HG03565 (cell line): Measurements from ENCODE around the gene C11orf21.
"Not testable (repeated sequence)": the region's sequence is repeated elsewhere in the genome, so short reads cannot be mapped to it uniquely, and the experiment has no call there.

Experiments
- ATAC-seq: cut with Tn5 transposase; IDR thresholded peaks from one replicate; pipeline ENCODE4 v1.9.1; 2021; ENCODE audit warnings: mild to moderate bottlenecking, moderate library complexity; ENCODE audit not compliant: unreplicated experiment

C11orf21 gene

GRCh38 chr11:2298131-2298794 lies 3.5 kb downstream of the C11orf21 start:
- ATAC-seq: no peak

GRCh38 chr11:2297623-2298030 lies 4.1 kb downstream of the C11orf21 start:
- ATAC-seq: no peak

- ATAC-seq: no peak
Measured at GRCh38 chr11:2296913-2297622, 4.7 kb downstream of the C11orf21 start.

DNA sequence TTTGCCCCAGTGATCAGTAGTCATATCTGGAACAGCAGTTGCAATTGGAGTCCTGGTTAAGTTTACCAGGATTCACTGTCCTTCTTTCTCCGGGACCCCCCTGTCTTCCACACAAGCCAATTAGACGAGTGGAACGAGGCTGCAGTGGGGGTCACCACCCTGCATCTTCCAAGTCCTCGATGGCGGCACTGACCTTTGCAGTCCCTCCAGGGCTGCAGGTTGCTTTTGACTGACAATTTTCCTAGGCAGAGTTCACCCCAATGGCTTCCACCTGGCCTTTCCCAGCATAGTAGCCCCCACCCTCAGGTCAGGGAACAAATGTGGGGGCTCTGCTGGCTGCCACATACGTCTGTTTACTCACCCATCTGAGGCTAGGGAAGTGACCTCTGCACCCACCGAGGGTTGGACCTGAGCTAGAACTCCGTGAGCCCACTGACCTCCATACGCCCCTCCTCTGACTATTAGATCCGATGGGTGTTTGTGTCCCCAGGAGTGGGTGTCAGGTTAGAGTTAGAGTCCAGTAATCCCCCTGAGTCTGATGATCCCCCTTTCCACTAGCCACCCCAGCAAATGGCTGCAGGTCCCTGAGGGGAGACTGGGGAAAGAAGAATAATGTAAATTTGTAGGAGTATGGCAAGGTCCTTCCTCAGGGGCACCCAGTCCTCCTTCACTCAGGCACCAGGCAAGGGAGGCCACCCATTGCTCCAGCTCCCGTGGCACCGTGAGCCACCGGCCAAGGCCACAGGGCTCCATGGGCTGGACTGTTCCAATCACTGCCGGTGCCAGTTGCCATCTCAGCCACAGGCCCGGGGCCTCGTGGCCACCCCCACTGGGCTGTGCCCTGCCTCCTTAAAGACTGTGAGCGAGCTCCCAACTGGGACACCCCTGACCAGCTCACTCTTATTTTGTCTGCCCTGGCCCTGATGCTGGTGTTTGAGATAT lies 5.5 kb downstream of the C11orf21 start:
- no peak for ATAC-seq

DNA sequence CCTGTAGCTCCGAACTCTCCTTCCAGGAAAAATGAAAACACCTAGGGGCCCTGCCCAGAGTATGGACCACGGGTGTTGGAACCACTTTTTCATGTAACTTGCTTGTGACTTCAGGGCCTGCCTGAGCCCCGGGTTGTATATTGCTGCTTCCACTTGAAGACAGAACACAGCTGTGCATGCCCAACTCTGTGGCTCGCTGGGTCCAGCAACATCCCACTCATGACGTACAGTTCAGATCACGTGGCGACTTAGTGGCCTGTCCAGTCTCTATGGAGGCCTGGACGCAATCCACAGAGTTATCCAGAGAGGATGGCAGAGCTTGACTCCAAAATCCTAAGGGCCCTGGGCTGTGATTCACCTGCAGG lies 6.8 kb downstream of the C11orf21 start:
- no peak for ATAC-seq

DNA sequence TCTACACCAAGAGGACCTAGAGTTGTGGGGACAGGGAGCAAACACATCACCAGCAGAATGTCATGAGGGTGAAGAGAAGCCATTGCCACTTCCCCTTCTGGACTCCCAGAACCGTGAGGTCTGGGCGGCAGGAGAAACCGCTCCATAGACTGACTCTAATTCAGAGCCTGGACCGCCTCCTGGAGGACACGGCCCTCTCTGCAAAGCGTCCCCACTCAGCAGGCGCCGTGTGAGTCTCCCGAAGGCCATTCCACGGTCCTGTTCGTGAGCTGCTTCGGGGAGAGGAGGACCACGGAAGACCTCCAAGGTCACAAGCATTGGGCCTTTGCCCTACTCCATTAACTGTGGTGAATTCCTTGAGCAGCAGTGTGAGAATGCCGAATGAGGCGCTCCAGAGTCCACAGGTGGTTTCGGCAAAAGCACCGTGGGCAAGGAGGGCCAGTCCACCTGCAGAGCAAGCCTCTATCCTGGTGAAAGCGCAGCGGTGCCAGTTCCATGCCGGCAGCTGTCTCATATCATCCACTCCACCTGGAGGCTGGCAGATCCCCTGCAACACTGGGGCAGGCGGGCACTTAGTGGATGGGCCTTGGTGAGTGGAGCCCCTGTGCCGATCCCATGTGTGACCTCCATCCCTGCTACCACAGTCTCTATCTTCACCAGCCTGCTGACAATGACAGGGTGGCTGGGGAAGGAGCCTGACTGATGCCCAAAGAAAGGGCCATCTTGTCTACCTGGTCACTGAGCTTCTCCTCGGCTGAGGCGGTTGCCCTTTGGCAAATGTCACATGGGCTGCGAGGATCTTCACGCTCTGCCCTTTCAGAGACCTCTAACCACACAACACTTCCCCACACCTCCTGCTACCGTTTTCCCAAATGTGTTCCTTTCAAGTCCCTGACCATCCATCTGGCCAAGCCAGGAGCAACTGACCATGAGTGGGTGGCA lies 7.5 kb downstream of the C11orf21 start:
- no peak for ATAC-seq

DNA sequence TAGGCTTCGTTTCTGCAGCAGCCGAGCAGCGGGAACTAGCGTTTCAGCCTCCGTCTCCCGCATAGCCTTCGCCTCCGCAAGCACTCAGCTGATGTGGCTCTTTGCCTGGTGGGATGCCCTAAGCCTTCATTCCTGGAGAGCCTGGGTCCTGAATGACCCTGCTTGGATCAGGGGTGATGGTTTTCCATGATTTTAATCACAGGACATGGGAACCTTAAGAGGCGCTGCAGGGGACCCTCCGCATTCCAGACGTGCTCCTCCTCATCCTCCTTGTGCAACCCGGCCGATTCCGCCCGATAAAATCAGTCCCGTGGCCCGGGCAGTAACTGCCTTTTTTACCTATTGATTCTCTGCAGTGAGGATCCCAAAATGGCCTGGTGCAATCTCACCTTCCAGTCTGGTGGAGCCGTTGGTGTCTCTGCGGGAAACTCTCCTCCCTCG lies 8.2 kb downstream of the C11orf21 start:
- ATAC-seq: no peak

DNA sequence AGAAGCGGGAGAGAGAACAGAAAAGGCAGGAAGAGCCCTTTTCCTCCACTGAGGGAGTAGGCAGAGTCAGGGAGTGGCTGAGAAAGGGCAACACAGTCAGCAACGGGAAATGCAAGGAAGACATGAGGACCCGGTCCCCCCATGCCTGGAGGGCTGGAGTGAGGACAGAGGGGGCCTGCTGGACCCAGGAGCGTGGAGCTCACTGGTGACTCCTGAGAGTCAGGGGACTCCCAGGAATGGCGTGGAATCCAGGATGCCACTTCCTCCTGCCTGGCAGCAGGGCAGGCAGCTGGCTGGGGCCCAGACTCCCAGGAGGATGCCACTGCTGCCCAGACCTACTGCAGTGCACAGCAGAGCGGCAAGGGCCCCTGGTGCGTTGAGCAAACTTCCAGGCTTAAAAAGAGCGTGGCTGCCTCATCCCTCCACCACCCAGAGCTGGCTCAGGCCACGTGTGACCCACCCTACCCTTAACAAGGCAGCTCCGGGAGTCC lies 11.3 kb downstream of the C11orf21 start:
- no peak for ATAC-seq

DNA sequence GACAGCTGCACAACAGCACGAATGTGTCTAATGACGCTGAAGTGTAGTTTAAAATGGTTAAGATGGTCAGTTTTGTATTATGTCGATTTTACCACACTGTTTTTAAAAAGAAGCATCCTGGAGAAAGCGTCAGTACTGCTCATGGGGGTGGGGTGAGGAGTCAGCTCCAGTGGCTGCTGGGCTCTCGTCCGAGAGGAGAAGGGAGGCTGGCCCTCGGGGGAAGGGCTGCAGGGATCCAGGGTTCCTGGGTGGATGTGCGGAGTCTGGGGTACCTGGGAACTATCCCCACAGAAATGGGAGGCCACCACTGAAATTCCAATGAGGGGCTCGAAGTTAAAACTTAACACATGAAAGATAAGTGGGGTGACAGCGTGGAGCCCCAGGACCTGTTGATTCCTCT lies 11.9 kb downstream of the C11orf21 start:
- ATAC-seq: no peak

- ATAC-seq: no peak
Measured at GRCh38 chr11:2289350-2289749, 12.4 kb downstream of the C11orf21 start.

DNA sequence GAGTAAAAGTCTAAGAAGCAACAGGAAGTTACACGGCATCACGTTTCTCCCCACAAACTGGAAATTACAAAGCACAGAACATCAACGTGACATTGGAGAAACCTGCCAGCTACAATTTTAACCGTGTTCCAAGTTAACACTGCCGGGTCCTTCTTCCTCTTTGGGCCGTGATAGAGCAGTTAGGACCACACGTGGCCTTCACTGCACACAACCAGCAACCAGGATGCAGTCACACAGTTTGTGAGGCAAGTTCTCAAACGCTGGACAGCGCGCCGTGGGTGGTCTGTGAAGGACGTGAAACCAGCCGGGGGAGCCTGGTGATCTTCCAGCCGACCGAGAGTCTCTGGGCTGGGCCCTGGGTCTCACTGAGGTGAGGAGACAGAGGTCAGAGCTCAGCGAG lies 14.6 kb downstream of the C11orf21 start:
- ATAC-seq: no peak

- ATAC-seq: not testable (repeated sequence)
Measured at GRCh38 chr11:2286350-2286749, 15.4 kb downstream of the C11orf21 start.

DNA sequence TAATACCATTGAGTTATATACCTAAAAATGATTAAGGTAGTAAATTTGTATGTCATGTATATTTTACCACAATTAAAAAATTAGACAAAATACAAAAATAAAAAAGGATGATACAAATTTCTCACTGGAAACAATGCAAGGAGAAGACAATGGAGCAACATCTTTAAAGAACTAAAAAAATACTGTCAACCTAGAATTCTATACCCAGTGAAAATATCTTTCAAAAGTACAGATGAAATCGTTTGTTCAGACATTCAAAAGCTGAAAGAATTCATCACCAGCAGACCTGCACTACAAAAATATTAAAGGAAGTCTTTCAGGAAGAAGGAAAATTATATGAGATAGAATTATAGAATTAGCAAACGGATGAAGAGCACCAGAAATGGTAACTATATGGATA lies 21.5 kb downstream of the C11orf21 start:
- no peak for ATAC-seq

DNA sequence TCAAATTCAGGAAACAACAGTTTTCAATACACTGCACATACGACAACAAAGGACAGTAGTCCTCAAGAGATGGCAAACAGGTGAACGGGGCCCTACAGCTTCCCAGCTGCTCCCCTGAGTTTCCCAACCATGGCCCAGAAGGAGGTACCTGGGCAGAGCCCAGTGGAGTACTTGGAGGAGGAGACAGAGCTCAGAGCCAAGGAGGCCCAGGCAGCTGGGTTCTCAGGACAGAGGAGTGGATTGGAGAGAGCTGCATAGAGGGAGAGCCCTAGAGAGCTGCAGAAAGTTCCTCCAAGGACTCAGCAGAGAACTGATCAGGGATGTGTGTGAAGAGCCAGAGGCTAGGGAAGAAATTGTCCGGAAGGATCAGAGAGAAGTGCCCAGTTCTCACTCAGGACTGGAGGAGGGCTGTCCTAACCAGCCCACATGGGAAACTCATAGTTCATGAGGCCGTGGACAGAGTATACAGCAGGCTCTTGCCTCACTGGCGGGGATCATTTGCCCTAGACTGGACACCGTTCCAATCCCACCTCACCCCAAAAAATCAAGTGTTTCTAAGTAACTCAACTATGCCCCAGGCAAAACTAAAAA lies 23.7 kb downstream of the C11orf21 start:
- ATAC-seq: no peak

GRCh38 chr11:2277008-2277346 lies 24.7 kb downstream of the C11orf21 start:
- ATAC-seq: no peak

DNA sequence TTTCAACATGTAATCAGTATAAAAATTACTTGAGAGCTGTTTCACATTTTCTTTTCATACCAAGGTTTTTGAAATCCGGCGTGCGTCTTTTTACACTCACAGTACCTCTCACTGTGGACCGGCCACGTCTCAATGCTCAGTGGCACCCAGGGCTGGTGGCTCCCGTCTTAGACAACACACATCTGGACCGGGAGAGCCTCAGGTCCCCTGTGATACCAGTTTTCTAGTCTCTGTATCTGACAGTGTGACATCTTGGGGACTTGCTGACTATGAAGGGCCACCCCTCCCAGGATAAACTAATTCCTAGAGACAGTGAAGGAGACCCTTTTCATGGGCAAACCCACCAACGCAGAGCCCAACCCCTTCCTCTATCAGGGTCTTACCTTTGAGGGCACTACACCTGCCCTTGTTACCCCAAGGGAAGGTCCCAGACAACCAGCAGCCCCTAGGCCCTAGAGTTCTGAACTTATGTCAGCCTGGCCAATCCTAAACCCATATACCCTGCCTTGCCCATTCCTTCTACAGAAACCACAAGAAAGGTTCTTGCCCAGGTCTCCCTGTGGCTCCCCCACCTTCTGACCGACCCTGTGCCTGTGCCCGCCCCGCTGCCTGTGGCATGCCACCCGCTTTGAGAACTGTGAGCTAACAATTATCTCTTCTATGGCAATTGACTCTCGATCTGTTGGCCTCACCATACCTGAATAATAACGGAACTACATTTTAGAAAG lies 25.3 kb downstream of the C11orf21 start:
- no peak for ATAC-seq

- ATAC-seq: no peak
Measured at GRCh38 chr11:2275334-2276279, 26.1 kb downstream of the C11orf21 start.

GRCh38 chr11:2273771-2274170 lies 27.9 kb downstream of the C11orf21 start:
- no peak for ATAC-seq
